Limb (tissue), 2 donors: ENCODE measurements around the gene MAP3K10.

Source experiments
- DNase-seq, 2 donors: peaks; one replicate each; pipeline ENCODE4 v3.0.0-alpha.2; 2016; ENCODE audit errors: extremely low spot score in 2 of 2

MAP3K10 gene

GRCh38 chr19:40233811-40234389 is 42.7 kb downstream of the MAP3K10 start:
- DNase-seq = no peak

GRCh38 chr19:40234429-40235237 is 43.4 kb downstream of the MAP3K10 start:
- DNase-seq = no peak

- no peak for DNase-seq
Measured at GRCh38 chr19:40235238-40236025, 44.2 kb downstream of the MAP3K10 start.

- no peak for DNase-seq
Measured at GRCh38 chr19:40236026-40236355, 44.8 kb downstream of the MAP3K10 start.

- no peak for DNase-seq
Measured at GRCh38 chr19:40236366-40236765, 45.1 kb downstream of the MAP3K10 start.

- DNase-seq = no peak
Measured at GRCh38 chr19:40237791-40238190, 46.6 kb downstream of the MAP3K10 start.

- no peak for DNase-seq
Measured at GRCh38 chr19:40238775-40239174, 47.5 kb downstream of the MAP3K10 start.

GRCh38 chr19:40239415-40240226 is 48.4 kb downstream of the MAP3K10 start:
- no peak for DNase-seq

- no peak for DNase-seq
Measured at GRCh38 chr19:40240332-40240731, 49.1 kb downstream of the MAP3K10 start.

- no peak for DNase-seq
Measured at GRCh38 chr19:40241125-40241808, 50.0 kb downstream of the MAP3K10 start.

GRCh38 chr19:40241809-40242384 is 50.7 kb downstream of the MAP3K10 start:
- no peak for DNase-seq

- DNase-seq = no peak
Measured at GRCh38 chr19:40242480-40242879, 51.3 kb downstream of the MAP3K10 start.

- no peak for DNase-seq
Measured at GRCh38 chr19:40243181-40243580, 52.0 kb downstream of the MAP3K10 start.

- no peak for DNase-seq
Measured at GRCh38 chr19:40244579-40245317, 53.5 kb downstream of the MAP3K10 start.

GRCh38 chr19:40245506-40246128 is 54.4 kb downstream of the MAP3K10 start:
- DNase-seq = no peak

GRCh38 chr19:40246292-40247073 is 55.3 kb downstream of the MAP3K10 start:
- DNase-seq = no peak

GRCh38 chr19:40247178-40247577 is 56.0 kb downstream of the MAP3K10 start:
- no peak for DNase-seq

GRCh38 chr19:40247735-40248262 is 56.6 kb downstream of the MAP3K10 start:
- DNase-seq = no peak
